H1 (cell line): ENCODE data around the gene RPL37A. TPM values are rescaled to one million over a fixed set of nuclear protein-coding genes. Genes with fewer than 3 reads are reported as not detected.

Experiments used
- ATF3 ChIP-seq: IDR thresholded peaks from 2 replicates; pipeline ENCODE4 v1.6.1; 2011; ENCODE audit warnings: low read depth, mild to moderate bottlenecking, low read length; ENCODE audit not compliant: insufficient read depth
- CBX5 ChIP-seq: fragments of 300-800, 300-1000 bp; sonication (generic); IDR thresholded peaks from 2 replicates; pipeline ENCODE4 v1.7.1; 2016; ENCODE audit warnings: antibody characterized with exemption, low read length, low read depth
- HDAC2 ChIP-seq, 2 experiments: fragments of 300-600 bp in 1 of 2; sonication (generic) in 1 of 2; IDR thresholded peaks; 2 replicates each; pipeline ENCODE4 v1.6.1; 2011 to 2012; ENCODE audit warnings: low read depth in 2 of 2, low read length in 2 of 2, mild to moderate bottlenecking in 2 of 2, moderate library complexity in 2 of 2, borderline replicate concordance in 1 of 2, inconsistent platforms in 1 of 2
- POLR2A ChIP-seq, 2 experiments: IDR thresholded peaks; 1 replicate in 1 of 2; 2 replicates in 1 of 2; pipeline ENCODE4 v1.6.1; 2011; ENCODE audit warnings: low read depth in 2 of 2, low read length in 2 of 2, mild to moderate bottlenecking in 2 of 2; ENCODE audit errors: control extremely low read depth in 1 of 2
- RNF2 ChIP-seq: fragments of 200-900, 300-1000 bp; sonication (generic); IDR thresholded peaks from 2 replicates; pipeline ENCODE4 v1.7.1; 2016; ENCODE audit warnings: borderline replicate concordance, low read depth, mild to moderate bottlenecking, antibody characterized with exemption, low read length; ENCODE audit not compliant: poor library complexity, severe bottlenecking; ENCODE audit errors: missing control alignments
- TBP ChIP-seq: IDR thresholded peaks from 2 replicates; pipeline ENCODE4 v1.6.1; 2011; ENCODE audit warnings: low read depth, low read length, improper control_type of control experiment
- polyA plus RNA-seq, 7 experiments: library from polyadenylated mRNA; depleted of rRNA in 3 of 7; stranded (reverse) in 5 of 7; unstranded in 2 of 7; fragments of >200 nt in 5 of 7; fragments of 200-250 nt in 2 of 7; gene quantifications; 1 replicate in 5 of 7; 2 replicates in 1 of 7; 4 replicates in 1 of 7; pipeline versions ENCODE4 v1.2.1 to v1.2.3, GENCODE V29; 2011 to 2013; ENCODE audit warnings: missing spikeins in 2 of 7, mixed read lengths in 2 of 7
- total RNA-seq: library from RNA; stranded (reverse); fragmentation: NEBNext Ultra II Directional; extraction: Animal tissue kit (Norgen Biotek cat#: 25700); gene quantifications from 2 replicates; pipeline ENCODE4 v1.2.1, GENCODE V29; 2021

RPL37A gene
- total and polyA plus RNA-seq, 2 of the 8 experiments (the other 6 are each of a cell fraction or from before 2014, with no cell fraction given) = 1,737 to 3,180 TPM

- TF ChIP-seq CBX5 (no peak), ATF3 (no peak), HDAC2 (IDR thresholded peaks at IDR 0.05; ENCODE audit: borderline replicate concordance in 1 of 2, low read depth in 2 of 2, low read length in 2 of 2) (no peak), RNF2 (no peak), TBP (no peak), POLR2A (IDR thresholded peaks at IDR 0.05; ENCODE audit: control extremely low read depth in 1 of 2, low read depth in 2 of 2, low read length in 2 of 2) (no peak)
- TF ChIP-seq, all 59 proteins: peak for 0
These were observed 620 bp upstream of the RPL37A start (continued) for GRCh38 chr2:216498070-216498378.
